Embryonic facial prominence (tissue), 1 donor: ENCODE measurements around the gene PAPPA.
A peak's percentile ranks its signal among the peaks of the same experiment; 100 is the strongest.

Experiments
- DNase-seq: peaks from one replicate; pipeline ENCODE4 v3.0.0-alpha.2; 2016; ENCODE audit errors: extremely low spot score

Gene PAPPA

GRCh38 chr9:116230051-116230632 lies 76.6 kb downstream of the PAPPA start:
- DNase-seq, result no peak

- no peak for DNase-seq
These were observed 79.0 kb downstream of the PAPPA start for GRCh38 chr9:116232424-116233159.

GRCh38 chr9:116233160-116233530 lies 79.6 kb downstream of the PAPPA start:
- DNase-seq, result no peak

- no peak for DNase-seq
These were observed 80.5 kb downstream of the PAPPA start for GRCh38 chr9:116234081-116234480.

GRCh38 chr9:116236979-116237378 lies 83.4 kb downstream of the PAPPA start:
- DNase-seq, result no peak

- no peak for DNase-seq
These were observed 83.9 kb downstream of the PAPPA start for GRCh38 chr9:116237456-116237855.

- DNase-seq, result no peak
These were observed 84.6 kb downstream of the PAPPA start for GRCh38 chr9:116238225-116238624.

- no peak for DNase-seq
These were observed 85.3 kb downstream of the PAPPA start for GRCh38 chr9:116238776-116239340.

- no peak for DNase-seq
These were observed 90.1 kb downstream of the PAPPA start for GRCh38 chr9:116243708-116244107.

GRCh38 chr9:116247284-116247683 lies 93.7 kb downstream of the PAPPA start:
- no peak for DNase-seq

- no peak for DNase-seq
These were observed 94.3 kb downstream of the PAPPA start for GRCh38 chr9:116247791-116248374.

- peak; percentile 13 for DNase-seq
These were observed 97.3 kb downstream of the PAPPA start for GRCh38 chr9:116250891-116251290.

- no peak for DNase-seq
These were observed 97.8 kb downstream of the PAPPA start for GRCh38 chr9:116251366-116251765.

GRCh38 chr9:116260531-116260930 lies 106.9 kb downstream of the PAPPA start:
- DNase-seq, result no peak

GRCh38 chr9:116262448-116262847 lies 108.9 kb downstream of the PAPPA start:
- no peak for DNase-seq

GRCh38 chr9:116264361-116264760 lies 110.8 kb downstream of the PAPPA start:
- no peak for DNase-seq

- DNase-seq, result no peak
These were observed 113.4 kb downstream of the PAPPA start for GRCh38 chr9:116267021-116267420.

- DNase-seq, result no peak
These were observed 115.7 kb downstream of the PAPPA start for GRCh38 chr9:116269250-116269649.

GRCh38 chr9:116270546-116270945 lies 117.0 kb downstream of the PAPPA start:
- DNase-seq, result no peak

GRCh38 chr9:116271340-116271739 lies 117.7 kb downstream of the PAPPA start:
- DNase-seq, result no peak

GRCh38 chr9:116271991-116272390 lies 118.4 kb downstream of the PAPPA start:
- no peak for DNase-seq

- DNase-seq, result no peak
These were observed 120.7 kb downstream of the PAPPA start for GRCh38 chr9:116274293-116274692.
